ENCODE results near the gene ZNF804B.

DNA sequence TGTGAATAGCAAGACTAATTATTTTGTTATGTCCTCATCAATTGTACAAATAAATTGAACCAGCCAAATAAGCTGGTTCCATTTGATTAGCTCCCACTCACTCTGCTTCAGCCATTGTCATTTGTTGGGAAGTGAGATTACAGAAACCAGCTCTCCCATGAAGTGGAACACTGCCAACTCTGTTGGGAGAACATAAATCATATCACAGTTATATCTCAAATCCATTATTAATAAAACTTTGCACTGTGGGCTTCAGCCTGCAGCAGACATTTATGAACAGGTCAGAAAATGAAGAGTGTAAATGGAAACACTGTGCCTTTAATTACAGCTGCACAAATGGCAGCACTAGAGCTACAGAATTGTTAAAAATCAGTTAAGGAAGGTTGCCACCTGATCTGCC is 82.7 kb downstream of the ZNF804B start:
- TF ChIP-seq, protein P1, sequence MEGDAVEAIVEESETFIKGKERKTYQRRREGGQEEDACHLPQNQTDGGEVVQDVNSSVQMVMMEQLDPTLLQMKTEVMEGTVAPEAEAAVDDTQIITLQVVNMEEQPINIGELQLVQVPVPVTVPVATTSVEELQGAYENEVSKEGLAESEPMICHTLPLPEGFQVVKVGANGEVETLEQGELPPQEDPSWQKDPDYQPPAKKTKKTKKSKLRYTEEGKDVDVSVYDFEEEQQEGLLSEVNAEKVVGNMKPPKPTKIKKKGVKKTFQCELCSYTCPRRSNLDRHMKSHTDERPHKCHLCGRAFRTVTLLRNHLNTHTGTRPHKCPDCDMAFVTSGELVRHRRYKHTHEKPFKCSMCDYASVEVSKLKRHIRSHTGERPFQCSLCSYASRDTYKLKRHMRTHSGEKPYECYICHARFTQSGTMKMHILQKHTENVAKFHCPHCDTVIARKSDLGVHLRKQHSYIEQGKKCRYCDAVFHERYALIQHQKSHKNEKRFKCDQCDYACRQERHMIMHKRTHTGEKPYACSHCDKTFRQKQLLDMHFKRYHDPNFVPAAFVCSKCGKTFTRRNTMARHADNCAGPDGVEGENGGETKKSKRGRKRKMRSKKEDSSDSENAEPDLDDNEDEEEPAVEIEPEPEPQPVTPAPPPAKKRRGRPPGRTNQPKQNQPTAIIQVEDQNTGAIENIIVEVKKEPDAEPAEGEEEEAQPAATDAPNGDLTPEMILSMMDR (IDR thresholded peaks at IDR 0.05; ENCODE audit: insufficient read depth, low read length): no peak
- no peak for TF ChIP-seq POLR2AphosphoS5 (IDR thresholded peaks at IDR 0.05; ENCODE audit: low read depth)
